Ecto neural progenitor cell (in vitro differentiated cells): ENCODE measurements around the gene RNF126.
"Not testable (repeated sequence)": the region's sequence is repeated elsewhere in the genome, so short reads cannot be mapped to it uniquely, and the experiment has no call there.

ENCODE experiments used
- DNase-seq: peaks from one replicate; pipeline ENCODE4 v3.0.0-alpha.2; 2018; ENCODE audit warnings: low spot score

The RNF126 gene

DNA sequence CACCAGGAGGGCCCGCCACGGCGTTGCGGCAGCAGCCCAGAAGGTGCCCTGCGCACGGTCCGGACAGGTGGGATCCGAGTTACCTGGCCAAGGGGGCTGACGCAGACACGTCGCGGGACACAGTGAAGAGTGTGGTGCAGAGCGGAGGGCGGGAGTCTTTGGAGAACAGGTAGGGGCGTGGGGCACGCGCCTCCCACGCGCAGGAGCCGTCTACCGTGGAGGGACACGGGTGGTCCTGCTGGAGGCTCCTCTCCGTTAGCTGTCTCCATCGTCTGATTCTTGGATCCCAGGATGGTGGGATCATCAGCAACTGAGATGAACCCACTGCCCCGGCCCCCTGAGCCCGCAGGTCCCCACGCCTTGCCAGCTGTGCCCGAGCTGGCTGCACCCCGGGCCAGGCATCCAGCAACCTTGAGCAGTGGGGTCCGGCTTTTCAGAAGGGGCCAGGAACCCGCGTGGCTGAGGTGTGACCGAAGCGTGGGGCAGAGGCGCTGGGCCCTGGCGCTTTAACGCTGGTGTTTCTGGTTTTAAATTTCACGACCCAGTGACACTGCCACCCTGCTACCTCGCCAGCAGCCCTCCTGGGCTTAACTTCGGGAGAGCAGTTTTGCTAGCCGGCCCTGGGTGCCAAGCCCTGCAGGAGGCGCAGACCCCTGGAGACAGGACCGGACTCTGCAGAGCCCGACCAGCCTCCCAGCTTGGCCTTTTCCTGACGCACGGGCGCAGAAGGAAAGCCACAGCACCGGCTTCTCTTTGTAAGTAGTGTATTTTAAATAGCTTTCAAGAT, 16.0 kb downstream of the RNF126 start:
- DNase-seq: no peak

DNA sequence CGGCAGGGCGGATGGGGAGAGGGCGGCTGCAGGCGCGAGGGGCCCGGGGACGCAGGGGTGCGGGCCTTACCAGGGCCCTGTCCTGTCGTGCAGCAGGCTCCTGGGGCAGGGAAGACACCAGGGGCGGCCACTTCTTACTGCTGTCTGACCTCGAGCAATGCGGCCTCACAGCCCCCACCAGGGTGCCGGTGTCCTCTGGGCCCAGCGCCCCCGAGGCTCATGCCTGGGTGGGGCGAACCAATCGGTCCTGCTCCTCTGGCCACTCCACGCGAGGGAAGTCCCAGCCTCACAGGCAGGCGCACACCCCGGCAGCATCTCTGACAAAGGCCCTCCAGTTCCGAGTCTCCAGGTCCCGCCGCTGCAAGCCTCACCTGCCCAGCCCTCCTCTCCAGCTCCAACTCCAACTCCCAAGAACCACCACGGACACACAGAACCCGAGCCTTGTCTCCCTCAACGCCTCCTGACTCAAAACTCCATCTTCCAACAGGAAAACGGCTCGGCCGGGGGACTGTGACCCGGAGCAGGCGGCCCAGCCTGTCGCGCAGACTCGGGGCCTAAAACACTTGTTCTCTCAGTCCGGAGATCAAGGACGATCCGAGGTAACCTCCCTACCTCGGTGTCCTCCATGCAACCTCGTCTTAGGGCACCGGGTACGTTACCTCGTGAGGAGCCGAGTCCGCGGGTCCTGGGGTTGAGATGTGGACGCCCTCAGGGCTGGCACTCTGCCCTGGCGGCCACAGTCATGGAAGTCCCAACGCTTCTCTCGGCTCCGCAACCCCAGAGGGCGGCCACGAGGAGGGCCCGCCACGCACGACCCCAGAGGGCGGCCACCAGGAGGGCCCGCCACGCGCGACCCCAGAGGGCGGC, 16.9 kb downstream of the RNF126 start:
- DNase-seq: no peak

DNA sequence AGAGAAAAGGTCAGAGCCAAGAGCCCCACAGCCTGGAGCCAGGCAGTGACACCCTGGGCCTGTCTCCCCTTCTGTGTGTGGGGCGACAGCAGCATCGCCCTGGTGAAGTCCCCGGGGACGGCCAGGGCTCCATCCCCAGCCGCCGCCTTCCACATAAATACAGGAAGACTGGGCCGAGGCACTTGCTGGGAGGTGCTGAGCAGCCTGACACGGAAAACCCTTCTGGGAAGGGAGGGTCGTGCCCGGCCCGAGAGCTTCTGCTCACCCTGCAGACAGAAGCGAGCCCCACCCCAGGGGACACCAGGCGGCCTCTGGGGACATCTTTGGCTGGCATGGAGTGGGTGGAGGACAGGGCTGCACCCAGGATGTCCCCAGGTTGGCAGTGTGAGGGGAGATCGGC, 18.2 kb downstream of the RNF126 start:
- no peak for DNase-seq

DNA sequence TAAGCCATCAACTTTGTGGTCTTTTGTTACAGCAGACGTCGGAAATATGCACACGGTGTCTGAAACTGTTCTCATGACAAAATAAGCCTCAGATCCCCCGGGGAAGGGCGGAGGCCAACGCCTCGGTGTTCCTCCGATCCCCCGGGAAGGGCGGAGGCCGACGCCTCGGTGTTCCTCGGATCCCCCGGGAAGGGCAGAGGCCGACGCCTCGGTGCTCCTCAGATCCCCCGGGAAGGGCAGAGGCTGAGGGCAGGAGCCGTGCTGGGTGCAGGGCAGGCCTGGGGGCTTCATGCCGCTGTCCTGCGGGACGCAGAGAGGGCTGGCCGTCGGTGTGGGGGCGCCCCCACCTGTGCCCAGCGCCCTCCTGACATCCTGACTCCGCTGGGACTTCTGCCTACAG, 18.7 kb downstream of the RNF126 start:
- DNase-seq: no peak

DNA sequence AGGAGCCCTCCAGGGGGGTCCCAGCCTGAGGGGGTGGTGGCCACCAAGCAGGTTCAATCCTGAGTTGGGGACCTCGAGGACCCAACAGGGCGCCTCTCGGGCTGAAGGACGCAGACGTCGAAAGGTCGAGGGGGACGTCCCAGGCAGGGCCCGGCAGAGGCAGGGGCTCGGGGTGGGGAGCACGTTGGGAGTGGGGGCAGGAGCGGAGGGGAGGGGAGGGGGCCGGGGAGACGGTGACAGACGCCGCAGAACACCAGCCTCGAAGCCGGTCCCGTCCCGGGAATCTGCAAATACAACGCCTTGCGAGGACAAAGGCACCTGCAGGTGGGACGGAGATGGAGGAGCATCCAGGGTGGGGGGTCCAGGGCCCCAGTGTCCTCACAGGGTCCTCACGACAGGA, 19.3 kb downstream of the RNF126 start:
- no peak for DNase-seq

DNA sequence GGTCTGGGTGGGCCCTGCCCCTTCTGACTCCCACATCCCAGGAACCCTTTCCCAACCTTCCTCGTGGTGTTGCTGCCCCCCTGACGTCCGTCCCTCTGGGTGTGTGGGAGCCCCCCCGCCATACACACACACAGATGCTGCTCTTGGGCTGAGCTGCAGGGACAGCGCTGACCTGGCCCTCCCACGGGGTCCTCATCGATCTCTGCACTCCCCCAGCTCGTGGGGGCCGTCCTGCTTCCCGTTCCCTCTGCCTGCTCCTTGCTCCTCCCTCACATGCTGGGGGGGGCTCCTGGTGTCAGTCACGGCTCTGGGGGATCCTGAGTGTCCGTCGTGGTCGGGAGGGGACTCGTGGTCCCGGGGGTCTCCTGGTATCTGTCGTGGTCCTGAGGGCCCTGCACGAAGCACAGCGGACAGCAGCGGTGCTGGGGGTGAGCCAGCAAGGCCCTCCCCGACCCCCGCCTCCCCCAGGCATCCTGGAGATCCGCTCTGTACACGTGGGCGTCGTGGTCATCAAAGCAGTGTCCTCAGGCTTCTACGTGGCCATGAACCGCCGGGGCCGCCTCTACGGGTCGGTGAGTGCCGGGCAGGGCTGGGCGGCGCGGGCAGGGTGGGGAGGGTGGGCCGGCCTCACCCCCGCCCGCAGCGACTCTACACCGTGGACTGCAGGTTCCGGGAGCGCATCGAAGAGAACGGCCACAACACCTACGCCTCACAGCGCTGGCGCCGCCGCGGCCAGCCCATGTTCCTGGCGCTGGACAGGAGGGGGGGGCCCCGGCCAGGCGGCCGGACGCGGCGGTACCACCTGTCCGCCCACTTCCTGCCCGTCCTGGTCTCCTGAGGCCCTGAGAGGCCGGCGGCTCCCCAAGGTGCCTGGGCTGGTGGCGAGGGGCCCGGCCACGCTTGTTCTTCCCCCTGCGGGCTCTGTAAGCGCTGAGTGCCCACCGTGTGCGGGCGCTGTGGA, 20.0 kb downstream of the RNF126 start:
- no peak for DNase-seq

DNA sequence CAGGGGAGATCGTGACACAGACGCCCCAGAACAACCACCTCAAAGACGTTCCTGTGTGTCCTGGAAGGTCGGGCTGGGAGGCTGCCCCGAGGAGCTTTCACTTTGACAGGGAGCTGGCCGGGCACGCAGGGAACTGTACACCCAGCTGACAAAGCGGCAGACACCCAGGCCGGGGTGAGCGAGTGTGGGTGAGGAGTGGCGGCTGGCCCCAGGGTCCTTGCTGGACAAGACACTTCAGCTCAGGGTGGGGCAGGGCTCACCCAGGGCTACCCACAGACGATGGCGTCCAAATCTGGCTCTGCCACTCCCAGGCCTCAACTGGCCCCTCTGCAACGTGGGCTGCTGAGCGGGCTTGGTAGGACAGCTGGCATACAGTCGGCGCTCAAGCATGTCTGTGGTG, 21.3 kb downstream of the RNF126 start:
- DNase-seq: no peak

DNA sequence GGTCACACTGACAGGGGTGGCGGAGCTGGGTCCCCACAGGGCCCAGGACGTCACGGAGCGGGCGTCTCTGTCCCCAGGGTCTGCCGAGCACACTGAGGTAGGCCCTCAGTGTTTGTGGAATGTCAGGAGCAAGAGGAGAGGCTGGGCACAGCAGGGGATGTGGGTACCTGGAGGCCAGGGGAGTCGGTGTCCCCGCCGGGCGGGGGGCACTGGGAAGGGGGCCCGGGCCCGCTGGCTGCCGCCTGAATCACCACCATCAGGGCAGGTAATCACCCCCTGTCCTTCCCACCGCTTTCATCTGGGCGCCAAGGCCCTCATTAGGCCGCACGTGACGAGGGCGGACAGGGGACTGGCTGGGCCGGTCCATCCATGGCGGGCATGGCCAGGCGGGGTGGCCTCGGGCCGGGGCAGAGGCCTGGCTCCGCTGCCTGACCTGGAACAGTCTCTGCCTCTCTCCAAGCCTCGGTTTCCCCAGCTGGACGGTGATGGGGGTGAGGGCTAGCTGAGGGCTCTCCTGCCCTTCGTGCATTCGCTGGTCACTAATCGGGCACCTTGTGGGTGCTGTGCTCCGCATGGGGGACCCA, 22.3 kb downstream of the RNF126 start:
- no peak for DNase-seq

DNA sequence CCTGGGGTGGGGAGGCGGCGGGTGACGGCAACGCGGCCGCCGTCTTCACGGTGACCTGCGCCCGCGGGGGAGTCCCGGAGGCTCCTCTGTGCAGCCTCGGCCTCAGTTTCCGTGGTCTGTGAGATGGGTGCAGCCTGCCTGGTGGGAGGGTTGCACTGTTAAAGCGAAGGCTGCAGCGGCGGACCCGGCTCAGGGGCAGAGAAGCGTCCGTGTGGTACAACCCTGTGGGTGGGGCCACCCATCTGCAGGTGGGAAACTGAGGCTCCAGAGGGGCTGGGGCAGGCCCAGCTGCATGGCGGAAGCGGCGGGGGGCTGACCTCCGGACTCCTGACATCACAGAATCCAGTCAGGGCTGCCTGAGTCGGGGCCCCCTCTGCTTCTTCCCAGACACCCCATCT, 22.9 kb downstream of the RNF126 start:
- DNase-seq: no peak

DNA sequence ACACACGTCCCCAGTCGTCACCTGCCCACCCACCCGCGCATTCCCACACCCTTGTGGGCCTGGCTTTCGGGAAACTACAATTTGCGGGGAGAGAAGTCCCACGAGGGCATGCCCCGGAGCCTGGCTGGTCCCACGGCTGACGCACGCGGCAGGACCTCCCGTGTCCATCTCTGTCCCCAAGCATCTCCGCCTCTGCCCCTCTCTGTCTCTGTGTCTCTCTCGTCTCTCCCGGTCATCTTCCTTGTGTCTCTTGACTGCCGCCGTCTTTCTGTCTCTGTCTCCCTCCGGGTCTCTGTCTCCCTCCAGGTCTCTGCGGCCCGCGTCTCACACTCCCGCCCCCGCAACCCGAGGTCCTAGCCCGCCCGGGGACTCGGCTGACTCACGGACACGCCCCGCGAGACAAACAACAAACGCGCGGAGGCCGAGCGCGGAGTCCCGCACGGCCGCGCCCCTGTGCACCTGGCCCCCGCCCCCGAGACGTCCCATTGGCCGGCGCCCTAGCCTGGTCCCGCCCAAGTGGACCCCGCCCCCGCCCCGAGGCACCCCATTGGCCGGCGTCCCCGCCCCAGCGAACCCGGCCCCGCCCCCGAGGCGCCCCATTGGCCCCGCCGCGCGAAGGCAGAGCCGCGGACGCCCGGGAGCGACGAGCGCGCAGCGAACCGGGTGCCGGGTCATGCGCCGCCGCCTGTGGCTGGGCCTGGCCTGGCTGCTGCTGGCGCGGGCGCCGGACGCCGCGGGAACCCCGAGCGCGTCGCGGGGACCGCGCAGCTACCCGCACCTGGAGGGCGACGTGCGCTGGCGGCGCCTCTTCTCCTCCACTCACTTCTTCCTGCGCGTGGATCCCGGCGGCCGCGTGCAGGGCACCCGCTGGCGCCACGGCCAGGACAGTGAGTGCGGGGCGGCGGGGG, 23.5 kb downstream of the RNF126 start, which contains the start of gene FGF22:
Gene FGF22, plus strand, starts transcription at position 627 of the 908 bp plus-strand sequence. Its CDS starts 47 bp downstream, at position 674.
- peak; percentile 98 for DNase-seq

DNA sequence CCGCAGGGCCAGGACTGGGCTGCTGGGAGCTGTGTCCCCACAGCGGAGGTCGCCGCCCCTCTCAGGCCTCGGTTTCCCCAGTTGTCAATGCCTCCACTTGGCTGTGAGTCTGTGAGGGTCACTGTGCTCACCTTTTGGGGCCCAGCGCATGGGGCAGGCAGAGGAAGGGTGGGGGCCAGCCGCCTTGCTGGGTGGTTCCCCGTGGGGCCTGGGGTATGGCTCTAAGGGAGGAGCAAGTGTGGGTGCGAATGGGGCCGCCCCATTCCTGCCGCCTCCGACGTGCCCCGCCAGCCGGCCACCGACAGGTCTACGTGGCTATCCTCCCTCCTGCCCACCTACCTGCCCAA, 24.1 kb downstream of the RNF126 start:
- DNase-seq: no peak

DNA sequence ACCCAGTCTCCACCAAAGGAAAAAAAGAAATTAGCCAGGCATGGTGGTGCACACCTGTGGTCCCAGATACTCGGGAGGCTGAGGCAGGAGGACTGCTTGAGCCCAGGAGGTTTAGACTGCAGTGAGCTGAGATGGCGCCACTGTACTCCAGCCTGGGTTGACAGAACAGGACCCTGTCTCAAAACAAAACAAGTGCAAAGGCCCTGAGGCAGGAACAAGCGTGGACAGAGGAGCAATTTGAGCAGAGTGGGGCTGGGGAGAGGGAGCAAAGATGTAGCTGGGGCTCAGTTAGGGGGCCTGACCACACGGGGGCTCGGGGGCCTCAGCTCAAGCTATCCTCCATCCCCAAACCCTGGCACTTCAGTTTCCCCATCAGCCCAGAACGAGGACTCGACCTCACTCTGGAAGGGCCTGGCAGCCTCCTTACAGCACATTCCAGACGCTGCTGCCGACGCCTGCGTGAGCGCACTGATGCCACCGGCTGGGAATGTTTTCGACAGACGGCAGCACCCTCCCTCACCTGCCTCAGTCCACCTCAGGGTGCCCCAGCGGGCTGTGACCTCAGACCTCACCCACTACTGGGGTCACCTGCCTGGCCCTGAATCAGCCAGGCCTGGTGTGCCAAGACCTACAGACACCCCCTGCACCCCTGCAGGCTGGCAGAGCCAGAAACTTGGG, 27.9 kb downstream of the RNF126 start:
- DNase-seq: no peak

DNA sequence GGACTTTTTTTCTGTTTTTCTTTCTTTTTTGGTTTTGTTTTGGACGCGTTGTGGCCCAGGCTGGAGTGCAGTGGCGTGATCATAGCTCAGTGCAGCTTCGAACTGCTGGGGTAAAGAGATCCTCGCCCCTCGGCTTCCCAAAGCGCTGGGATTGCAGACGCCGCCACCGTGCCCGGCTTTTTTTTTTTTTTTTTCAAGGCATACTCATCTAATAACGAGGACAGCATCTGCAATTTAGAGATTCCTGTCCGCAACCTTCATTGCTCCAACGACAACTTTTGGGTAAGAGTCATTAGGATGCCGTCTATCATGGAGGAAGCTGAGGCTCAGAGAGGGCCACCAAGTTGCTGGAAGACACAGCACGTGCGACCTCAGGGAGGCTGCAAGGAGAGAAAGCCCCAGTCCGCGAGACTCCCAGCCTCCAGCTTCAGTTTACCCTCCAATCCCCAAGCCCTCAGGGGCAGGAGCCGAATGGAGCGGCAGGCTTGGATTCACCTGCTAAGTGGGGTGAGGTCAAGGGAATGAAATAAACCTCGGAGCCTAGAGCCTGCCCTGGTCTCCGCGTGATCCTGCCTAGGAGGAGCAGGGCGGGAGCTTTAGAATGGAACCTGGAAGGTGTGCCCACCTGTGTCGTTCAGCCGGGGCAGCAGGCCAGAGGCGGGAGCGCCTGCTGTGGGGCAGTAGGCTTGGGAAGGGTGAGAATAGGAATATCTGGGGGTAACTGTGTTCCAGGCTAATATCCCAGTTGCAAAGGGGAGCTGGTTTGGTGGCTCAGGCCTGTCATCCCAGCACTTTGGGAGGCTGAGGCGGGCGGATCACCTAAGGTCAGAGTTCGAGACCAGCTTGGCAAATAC, 29.0 kb downstream of the RNF126 start:
- no peak for DNase-seq

DNA sequence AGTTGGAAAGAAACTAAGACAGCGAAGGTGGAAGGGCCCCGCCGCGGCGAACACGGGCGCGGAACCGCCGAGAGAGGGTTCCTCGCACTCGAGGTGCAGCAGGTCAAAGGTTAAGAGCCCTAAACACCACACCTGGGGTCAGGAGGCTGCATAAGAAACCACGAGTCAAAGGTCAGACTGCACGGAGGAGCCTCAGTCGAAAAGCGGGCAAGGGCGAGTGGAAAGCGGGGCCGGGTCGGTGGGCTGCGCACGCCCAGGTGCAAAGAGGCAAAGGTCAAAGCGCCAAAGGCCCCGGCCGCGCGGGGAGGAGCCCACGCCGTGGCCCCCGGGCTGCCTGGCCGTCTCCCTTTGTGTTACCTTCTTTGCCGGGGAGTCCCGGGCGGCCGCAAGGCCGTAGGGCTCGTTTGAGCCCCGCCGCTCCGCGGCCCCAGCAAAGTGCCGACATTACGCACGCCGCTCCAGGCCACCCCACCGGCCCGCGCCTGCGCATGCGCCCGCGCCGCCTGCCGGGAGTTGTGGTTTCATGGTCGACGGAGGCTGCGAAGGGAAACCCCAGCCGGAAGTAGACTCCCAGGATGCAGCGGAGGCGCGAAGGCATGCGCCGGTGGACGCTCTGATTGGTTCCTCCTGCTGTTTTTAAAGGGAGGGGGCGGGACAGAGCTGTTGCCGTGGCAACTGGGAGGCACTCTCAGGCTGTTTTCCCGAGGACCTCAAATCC, 29.8 kb downstream of the RNF126 start, which contains the start of gene POLRMT:
Gene POLRMT, minus strand, starts transcription at position 470 of the 718 bp plus-strand sequence. Its CDS starts 25 bp downstream, at position 445.
- DNase-seq: peak; percentile 98

DNA sequence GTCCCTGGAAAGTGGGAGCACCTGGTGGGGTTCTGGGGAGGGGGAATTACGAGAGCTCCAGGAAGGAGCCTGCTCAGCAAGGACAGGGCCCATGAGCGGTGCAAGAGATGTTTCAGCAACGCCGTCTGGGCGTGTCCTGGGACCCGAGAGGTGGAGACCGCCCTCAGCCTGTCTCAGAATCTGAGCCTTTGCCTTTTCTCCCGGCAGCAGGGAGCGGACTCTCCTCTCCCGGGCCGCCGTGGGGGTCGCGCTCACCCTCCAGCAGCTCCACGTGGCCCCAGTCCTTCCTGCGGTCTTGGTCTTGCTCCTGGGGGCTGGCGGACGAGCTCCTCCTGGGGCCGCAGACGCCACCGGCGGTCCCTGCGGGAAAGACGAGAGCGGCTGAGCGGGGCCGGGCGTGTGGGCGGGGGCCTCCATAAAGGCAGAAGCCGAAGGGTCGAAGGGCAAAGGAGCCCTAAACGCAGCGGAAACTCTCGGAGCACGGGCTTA, 30.4 kb downstream of the RNF126 start:
- peak; percentile 79 for DNase-seq

DNA sequence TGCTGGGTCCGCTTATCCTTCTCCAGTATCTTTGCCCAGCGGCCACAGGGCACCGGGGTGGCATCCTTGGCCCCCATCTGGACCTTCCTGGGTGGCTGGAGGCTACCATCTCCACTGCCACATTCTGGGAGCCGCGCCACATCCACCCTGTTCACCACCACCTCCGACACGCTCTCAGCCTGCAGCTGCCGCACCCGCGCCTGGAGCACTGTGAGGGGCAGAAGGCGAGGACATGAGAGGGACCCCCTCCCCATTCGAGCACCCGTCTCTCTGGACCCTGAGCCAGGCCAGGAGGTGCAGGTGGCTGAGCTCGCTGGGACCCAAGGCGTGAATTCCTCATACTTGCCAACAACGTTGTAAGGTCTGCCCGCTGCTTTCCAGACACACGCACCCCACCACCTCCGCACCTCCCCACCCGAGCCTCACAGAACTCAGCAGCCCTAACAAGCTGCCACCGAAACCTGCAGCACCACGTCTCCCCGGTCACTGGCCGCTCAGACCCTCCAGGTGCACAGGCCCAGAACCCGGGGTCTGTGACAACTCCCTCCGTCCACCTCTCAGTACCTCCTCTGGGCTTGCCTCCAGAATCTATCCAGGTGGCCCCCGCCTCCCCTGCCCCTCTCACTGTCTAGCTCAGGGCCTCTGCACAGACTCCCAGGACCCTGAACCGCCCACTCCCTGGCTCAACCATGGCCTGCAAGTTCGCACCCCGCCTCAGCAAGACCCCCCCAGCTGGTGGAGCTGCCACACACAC, 32.9 kb downstream of the RNF126 start:
- no peak for DNase-seq

DNA sequence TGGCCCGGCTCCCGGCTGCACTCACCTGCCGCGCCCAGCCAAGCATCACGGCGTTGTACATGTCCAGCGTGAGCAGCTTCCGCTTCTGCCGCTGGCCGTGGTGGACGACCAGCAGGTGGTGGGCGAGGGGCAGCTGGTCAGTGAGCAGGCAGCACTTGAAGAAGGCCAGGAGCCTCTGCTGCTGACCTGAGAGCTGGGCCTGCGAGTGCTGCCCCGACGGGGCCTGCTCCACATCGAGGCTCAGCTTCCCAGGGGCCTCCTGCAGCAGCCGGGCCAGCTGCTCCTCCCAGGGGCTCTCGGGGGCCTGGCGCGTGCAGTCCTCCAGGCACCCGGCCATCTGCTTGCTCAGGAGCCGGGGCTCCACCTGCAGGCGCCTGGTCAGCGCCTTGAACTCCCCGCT, 33.5 kb downstream of the RNF126 start:
- not testable (repeated sequence) for DNase-seq
